H54 (cell line): ENCODE measurements around the gene IL18R1.

ENCODE experiments used
- DNase-seq: peaks from one replicate; pipeline ENCODE4 v3.0.0; 2011; ENCODE audit warnings: low spot score, mixed read lengths; ENCODE audit not compliant: insufficient read length
- FAIRE-seq: peaks from 3 replicates; lab custom pipeline; 2011; peaks lifted over from hg19 to GRCh38; lab: Jason Lieb, UNC
- POLR2A ChIP-seq: IDR thresholded peaks from 2 replicates; pipeline ENCODE4 v1.6.1; 2011; ENCODE audit warnings: low read depth, mild to moderate bottlenecking, low read length

IL18R1 gene

GRCh38 chr2:102391565-102391964 lies 36.0 kb downstream of the IL18R1 start:
- TF ChIP-seq POLR2A: no peak
- FAIRE-seq: no peak
- no peak for DNase-seq

- no peak for TF ChIP-seq POLR2A
Measured at GRCh38 chr2:102392096-102392495, 36.5 kb downstream of the IL18R1 start.

GRCh38 chr2:102392942-102393341 lies 37.3 kb downstream of the IL18R1 start:
- DNase-seq: no peak
- no peak for TF ChIP-seq POLR2A
- no peak for FAIRE-seq

More at GRCh38 chr2:102392096-102392495, 36.5 kb downstream of the IL18R1 start:
- DNase-seq (no peak), FAIRE-seq (no peak)

- FAIRE-seq (no peak), DNase-seq (no peak)
- TF ChIP-seq POLR2A: no peak
Measured at GRCh38 chr2:102396012-102396411, 40.4 kb downstream of the IL18R1 start.

GRCh38 chr2:102397209-102397608 lies 41.6 kb downstream of the IL18R1 start:
- TF ChIP-seq POLR2A: no peak

GRCh38 chr2:102399499-102400141 lies 44.0 kb downstream of the IL18R1 start:
- FAIRE-seq: no peak
- no peak for DNase-seq
- TF ChIP-seq POLR2A: no peak

More at GRCh38 chr2:102397209-102397608, 41.6 kb downstream of the IL18R1 start:
- FAIRE-seq (no peak), DNase-seq (no peak)

GRCh38 chr2:102401456-102401855 lies 45.9 kb downstream of the IL18R1 start:
- FAIRE-seq (no peak), DNase-seq (no peak)
- TF ChIP-seq POLR2A: no peak

GRCh38 chr2:102401865-102402264 lies 46.3 kb downstream of the IL18R1 start:
- no peak for TF ChIP-seq POLR2A
- no peak for DNase-seq
- no peak for FAIRE-seq

GRCh38 chr2:102410952-102411351 lies 55.4 kb downstream of the IL18R1 start:
- DNase-seq (no peak), FAIRE-seq (no peak)
- TF ChIP-seq POLR2A: no peak

GRCh38 chr2:102412199-102412598 lies 56.6 kb downstream of the IL18R1 start:
- FAIRE-seq (no peak), DNase-seq (no peak)
- no peak for TF ChIP-seq POLR2A

- no peak for FAIRE-seq
- no peak for DNase-seq
- no peak for TF ChIP-seq POLR2A
Measured at GRCh38 chr2:102417946-102418345, 62.4 kb downstream of the IL18R1 start.

GRCh38 chr2:102418421-102418961 lies 62.9 kb downstream of the IL18R1 start:
- FAIRE-seq: no peak
- no peak for TF ChIP-seq POLR2A
- no peak for DNase-seq

GRCh38 chr2:102420290-102420689 lies 64.7 kb downstream of the IL18R1 start:
- no peak for DNase-seq
- TF ChIP-seq POLR2A: no peak
- FAIRE-seq: no peak

- no peak for TF ChIP-seq POLR2A
- FAIRE-seq: no peak
- DNase-seq: no peak
Measured at GRCh38 chr2:102421890-102422759, 66.5 kb downstream of the IL18R1 start.
